ENCODE results near the gene METTL14.

METTL14 gene

DNA sequence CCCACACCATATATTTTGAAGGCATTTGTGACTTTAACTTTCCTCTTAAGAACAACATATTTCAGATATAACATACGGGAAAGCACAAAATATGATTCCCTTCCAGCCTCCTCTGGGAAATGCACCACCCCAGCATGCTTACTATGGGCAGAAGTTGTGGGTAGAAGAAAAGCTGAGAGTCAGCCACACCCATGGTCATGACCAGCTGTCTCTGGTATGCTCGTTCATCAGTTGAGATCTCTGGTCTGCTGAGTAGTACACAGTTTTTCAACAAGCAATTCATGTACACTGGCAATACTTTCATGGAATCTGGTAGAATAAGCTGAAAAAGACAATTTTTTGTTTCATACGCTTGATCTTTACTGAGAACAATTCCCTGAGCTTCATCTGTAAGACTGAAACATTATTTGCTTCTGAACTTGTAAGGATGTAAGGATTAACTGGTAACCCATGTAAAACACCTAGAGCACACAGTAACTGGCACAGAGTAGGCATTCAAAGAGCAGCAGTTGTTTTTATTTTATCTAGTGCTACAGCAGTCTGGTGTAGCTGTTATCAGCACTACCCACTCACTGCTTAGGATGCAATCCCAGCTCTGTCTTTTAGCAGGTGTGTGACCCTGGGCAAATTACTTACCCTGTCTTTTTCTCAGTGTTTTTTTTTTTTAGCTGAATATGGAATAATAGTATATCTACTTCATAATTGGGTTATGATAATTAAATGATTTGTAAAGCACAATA is 47.6 kb downstream of the METTL14 start:
- no peak for DNase-seq (ENCODE audit: extremely low read depth in 1 of 2, low read depth in 1 of 2)

DNA sequence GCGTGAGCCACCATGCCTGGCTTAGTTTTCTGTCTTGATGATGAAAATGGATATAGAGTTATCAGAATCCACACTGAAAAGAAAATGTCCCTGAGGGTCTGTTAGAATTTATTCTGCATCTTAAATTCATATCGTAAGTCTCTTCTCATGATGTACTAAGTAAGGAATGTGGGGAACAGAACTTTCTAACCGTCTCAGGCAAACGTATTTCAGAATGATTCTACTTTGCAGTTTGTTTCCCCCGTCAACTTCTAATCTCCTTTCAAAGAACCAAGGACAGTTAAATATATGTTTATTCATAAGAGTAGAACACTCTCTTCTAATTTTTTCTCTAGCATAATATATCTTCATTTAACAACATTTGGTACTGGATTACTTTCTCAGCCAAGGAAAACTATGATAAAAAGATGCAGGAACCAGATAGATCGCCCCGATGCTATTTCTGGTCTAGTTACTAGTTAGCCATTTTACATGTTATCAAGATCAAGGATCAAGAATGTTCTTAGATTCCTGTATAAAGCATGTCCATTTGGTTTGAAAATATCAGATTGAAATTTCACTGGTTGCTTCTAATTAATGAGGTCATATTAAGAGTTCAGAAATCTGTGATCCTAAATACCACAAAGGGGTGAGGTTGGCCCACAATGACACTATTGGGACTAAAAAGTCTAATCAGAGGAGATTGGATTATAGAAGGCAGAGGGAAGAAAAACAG is 49.5 kb downstream of the METTL14 start:
- no peak for DNase-seq (ENCODE audit: extremely low read depth in 1 of 2, low read depth in 1 of 2)

DNA sequence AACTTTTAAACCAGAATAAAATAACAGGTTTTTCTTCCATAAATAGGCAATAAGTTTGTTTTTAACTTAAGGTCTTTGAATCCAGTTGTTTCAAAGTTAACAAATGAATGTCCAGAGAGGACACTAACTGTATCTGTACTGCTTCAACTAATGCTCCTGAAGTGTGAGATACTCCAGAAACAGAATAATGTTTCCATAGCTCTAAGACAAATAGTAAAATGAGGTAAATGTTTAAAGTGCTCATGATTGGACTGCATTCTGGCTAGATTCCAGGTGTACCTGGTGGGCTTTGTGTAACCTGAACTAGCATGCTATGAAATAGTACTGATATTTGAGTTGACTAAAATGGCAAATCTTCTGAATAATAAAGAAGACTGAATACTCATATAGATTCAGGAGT is 51.7 kb downstream of the METTL14 start:
- DNase-seq (ENCODE audit: extremely low read depth in 1 of 2, low read depth in 1 of 2) = no peak

DNA sequence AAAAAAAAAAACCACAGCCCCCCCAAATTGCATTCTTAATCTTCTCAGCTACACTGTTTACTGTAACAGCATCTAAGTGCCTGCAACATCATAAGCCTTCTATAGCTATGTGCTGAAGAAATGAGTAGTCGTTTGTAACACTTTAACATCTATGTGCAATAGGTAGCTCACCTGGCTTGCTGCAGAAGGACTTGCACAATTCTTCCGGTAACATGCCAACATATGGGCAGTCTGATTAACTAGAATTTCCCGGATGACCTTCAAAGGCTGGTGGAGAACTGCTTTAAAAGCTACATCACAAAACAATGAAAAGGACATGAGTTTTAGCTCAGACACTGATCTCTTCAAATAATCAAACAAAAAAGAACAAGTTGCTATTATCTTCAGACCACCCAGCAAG is 52.9 kb downstream of the METTL14 start:
- no peak for DNase-seq (ENCODE audit: extremely low read depth in 1 of 2, low read depth in 1 of 2)

- no peak for DNase-seq (ENCODE audit: extremely low read depth in 1 of 2, low read depth in 1 of 2)
Observed at GRCh38 chr4:118739022-118739713, 54.0 kb downstream of the METTL14 start.

- no peak for DNase-seq (ENCODE audit: extremely low read depth in 1 of 2, low read depth in 1 of 2)
Observed at GRCh38 chr4:118740869-118741268, 55.7 kb downstream of the METTL14 start.

DNA sequence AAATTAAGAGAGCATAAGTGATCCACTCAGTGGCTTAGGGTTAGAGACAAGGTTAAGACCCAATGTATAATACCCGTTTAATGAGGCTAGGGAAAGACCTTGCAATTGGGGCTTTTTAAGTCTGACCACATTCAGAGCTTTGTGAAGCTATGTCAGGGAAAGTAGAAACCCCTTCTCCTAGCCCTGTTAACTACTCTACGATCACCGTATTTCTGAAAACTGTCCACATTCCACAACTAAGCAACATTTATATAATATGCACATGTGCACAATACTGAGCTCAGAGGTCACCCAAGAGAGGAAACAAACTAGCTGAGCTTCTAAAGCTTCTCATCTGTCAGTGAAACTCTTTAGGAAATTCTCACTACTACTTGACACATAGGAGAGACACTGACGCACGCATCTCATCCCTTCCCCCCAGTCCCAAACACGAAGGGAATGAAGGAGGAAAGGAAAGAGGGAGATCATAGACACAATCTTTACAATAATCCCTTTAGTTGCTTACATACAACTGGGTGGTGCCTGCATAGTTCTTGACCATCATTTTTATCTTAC is 56.2 kb downstream of the METTL14 start:
- DNase-seq (ENCODE audit: extremely low read depth in 1 of 2, low read depth in 1 of 2) = no peak

GRCh38 chr4:118742050-118742449 is 56.9 kb downstream of the METTL14 start:
- no peak for DNase-seq (ENCODE audit: extremely low read depth in 1 of 2, low read depth in 1 of 2)

DNA sequence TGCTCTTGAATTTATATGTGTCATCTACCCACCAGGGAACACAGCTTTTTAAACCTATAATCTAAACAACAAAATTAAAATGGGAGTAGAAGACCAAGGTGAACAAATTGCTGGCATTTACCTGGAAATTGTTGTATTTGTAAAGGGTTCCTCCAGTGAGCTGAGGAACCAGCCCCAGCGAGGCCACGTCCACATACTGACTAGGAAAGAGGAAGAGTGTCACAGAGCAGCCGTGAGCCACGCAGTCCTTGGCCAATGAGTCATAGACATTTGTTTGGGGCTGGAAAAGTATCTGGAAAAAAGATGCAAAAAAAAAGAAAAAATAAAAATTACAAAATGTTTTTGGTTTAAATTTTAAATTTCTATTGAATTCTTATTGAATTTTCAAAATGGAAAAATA is 58.7 kb downstream of the METTL14 start:
- DNase-seq (ENCODE audit: extremely low read depth in 1 of 2, low read depth in 1 of 2) = no peak

- DNase-seq (ENCODE audit: extremely low read depth in 1 of 2, low read depth in 1 of 2) = no peak
Observed at GRCh38 chr4:118745357-118745756, 60.2 kb downstream of the METTL14 start.

DNA sequence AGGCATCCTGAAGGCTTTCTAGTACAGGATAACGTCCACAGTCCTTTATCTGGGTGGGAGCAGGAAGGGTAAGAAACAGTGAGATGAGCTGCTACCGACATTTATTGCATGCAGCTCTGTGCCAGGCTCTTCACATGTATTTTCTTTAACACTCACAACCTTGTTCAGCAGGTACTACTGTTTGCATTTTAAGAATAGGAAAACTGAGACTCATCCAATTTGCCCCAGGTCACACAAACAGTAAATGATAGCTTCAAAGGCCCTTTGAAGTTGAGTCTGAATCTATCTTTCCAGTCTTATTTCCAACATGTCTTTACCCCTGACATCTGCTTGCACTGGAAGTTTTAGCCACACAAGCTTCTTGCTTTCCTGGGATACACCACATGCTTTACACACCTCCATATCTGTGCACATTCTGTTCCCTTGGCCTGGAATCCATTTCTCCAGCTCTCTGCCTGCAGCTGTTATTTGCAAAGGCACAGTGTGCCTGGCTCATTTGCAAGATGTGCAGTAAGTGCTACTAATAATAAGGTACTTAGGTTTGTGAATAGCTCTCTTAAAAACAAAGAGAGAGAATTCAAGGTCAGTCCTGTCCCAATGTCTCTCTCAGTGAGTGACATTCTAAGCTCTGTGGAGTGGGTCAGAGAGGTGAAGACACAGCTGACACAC is 61.2 kb downstream of the METTL14 start:
- no peak for DNase-seq (ENCODE audit: extremely low read depth in 1 of 2, low read depth in 1 of 2)

GRCh38 chr4:118749347-118749988 is 64.3 kb downstream of the METTL14 start:
- no peak for DNase-seq (ENCODE audit: extremely low read depth in 1 of 2, low read depth in 1 of 2)

GRCh38 chr4:118751629-118752323 is 66.6 kb downstream of the METTL14 start:
- no peak for DNase-seq (ENCODE audit: extremely low read depth in 1 of 2, low read depth in 1 of 2)

GRCh38 chr4:118752551-118752950 is 67.4 kb downstream of the METTL14 start:
- no peak for DNase-seq (ENCODE audit: extremely low read depth in 1 of 2, low read depth in 1 of 2)

DNA sequence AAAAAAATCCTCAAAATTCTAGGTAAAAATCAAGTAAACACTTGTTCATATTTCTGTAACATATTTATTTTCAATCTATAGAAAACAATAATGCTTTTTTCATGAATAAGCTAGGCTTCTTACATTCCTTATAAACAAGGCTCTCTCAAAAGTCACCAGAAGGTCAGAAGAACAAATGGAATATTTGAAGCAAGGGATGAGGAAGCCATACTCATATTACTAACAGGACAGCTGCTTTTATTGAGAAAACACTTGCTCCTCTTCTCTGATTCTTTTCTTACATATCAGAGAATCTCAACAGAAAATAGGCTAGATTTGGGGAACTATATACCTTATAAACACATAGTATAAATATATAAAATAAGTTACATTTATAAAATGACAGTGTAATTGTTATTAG is 67.9 kb downstream of the METTL14 start:
- DNase-seq (ENCODE audit: extremely low read depth in 1 of 2, low read depth in 1 of 2) = no peak

- no peak for DNase-seq (ENCODE audit: extremely low read depth in 1 of 2, low read depth in 1 of 2)
Observed at GRCh38 chr4:118753685-118754084, 68.5 kb downstream of the METTL14 start.

GRCh38 chr4:118754890-118755289 is 69.7 kb downstream of the METTL14 start:
- DNase-seq (ENCODE audit: extremely low read depth in 1 of 2, low read depth in 1 of 2) = no peak

- no peak for DNase-seq (ENCODE audit: extremely low read depth in 1 of 2, low read depth in 1 of 2)
Observed at GRCh38 chr4:118755438-118756226, 70.4 kb downstream of the METTL14 start.

DNA sequence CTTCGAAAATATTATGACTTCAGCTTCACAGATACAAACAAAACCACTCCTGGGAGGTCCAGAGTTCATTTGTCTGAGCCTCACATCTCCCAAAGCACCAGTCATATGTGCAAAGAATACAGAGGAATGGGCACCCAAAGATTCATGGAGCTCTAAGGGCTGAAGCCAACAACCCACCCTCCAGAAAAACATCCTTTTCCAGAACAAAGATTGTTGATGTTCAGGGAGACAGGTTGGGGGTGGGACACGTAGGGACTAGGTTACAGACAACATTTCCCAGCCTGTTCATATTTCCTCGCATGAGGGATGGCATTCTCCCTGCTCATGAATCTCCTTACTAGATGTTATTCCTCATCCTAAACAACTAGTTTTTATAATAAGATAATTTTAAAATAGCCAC is 71.2 kb downstream of the METTL14 start:
- DNase-seq (ENCODE audit: extremely low read depth in 1 of 2, low read depth in 1 of 2) = no peak
